HCT116 (cell line): Measurements from ENCODE around the gene SH3BP4. TPM values are rescaled to one million over a fixed set of nuclear protein-coding genes. Genes with fewer than 3 reads are reported as not detected.
A peak's percentile ranks its signal among the peaks of the same experiment; 100 is the strongest.

Source experiments
- ATAC-seq: fragments of 200-7000 bp; cut with Tn5 transposase; 2 replicates; pipeline ENCODE4 v1.9.1; 2020; ENCODE audit warnings: mild to moderate bottlenecking, moderate library complexity
- BruUV-seq: library from RNA; stranded (reverse); fragments of 400-500 nt; replicated peaks from 2 replicates; lab custom pipeline; 2021; lab: Mats Ljungman, UMichigan
- CTCF ChIA-PET: fragments of 300-600 bp; sonication (Branson Sonifier 250); formaldehyde crosslinking; loops from one replicate; lab custom pipeline; 2021; ENCODE audit warnings: antibody characterized with exemption; lab: Charles Lee
- POLR2A ChIA-PET: fragments of 300-600, 350-600 bp; sonication (Branson Sonifier 250); formaldehyde crosslinking; loops from one replicate; lab custom pipeline; 2021; ENCODE audit warnings: antibody characterized with exemption; lab: Charles Lee
- RAD21 ChIA-PET, 2 experiments: fragments of 300-600 bp; sonication (Branson Sonifier 250); formaldehyde crosslinking; loops; one replicate each; lab custom pipeline; 2023; ENCODE audit warnings: low total read pairs in 2 of 2; ENCODE audit not compliant: uncharacterized antibody in 2 of 2, unreplicated experiment in 2 of 2, low non-redundant PET in 1 of 2; lab: Charles Lee
- DNase-seq: peaks from one replicate; pipeline ENCODE4 v3.0.0-alpha.2; 2010; ENCODE audit warnings: low read depth, low spot score
- H2AFZ ChIP-seq: fragments of 200-600 bp; shearing (Covaris generic), sonication (generic); 2 replicates; pipeline ENCODE4 v1.6.1; 2017; ENCODE audit warnings: low read depth, mixed run types, mixed read lengths, antibody characterized with exemption, low read length; ENCODE audit not compliant: poor library complexity, severe bottlenecking
- H3K27ac ChIP-seq: 2 replicates; pipeline ENCODE4 v1.5.1; 2012; ENCODE audit warnings: low read depth, low read length
- H3K27me3 ChIP-seq: fragments of 200-600 bp; sonication (generic); 2 replicates; pipeline ENCODE4 v1.6.1; 2016; ENCODE audit warnings: mixed run types, low read length, mixed read lengths; ENCODE audit not compliant: insufficient read depth
- H3K36me3 ChIP-seq, 2 experiments: fragments of 200-500 bp in 1 of 2; fragments of 200-600 bp in 1 of 2; sonication (Bioruptor generic) in 1 of 2; sonication (generic) in 1 of 2; 2 replicates each; pipeline versions ENCODE4 v1.5.1 to v1.6.1; 2014 to 2016; ENCODE audit warnings: low read length in 2 of 2, inconsistent platforms in 1 of 2, mixed read lengths in 1 of 2, mixed run types in 1 of 2; ENCODE audit not compliant: insufficient read depth in 2 of 2, control insufficient read depth in 1 of 2
- H3K4me1 ChIP-seq, 2 experiments: fragments of 200-600 bp in 1 of 2; sonication (generic) in 1 of 2; 2 replicates each; pipeline versions ENCODE4 v1.5.1 to v1.6.1; 2012 to 2017; ENCODE audit warnings: low read length in 2 of 2, inconsistent platforms in 1 of 2, mild to moderate bottlenecking in 1 of 2, mixed read lengths in 1 of 2, mixed run types in 1 of 2, moderate library complexity in 1 of 2; ENCODE audit not compliant: insufficient read depth in 2 of 2, control insufficient read depth in 1 of 2
- H3K4me2 ChIP-seq: fragments of 200-600 bp; sonication (generic); 2 replicates; pipeline ENCODE4 v1.6.1; 2017; ENCODE audit warnings: mixed run types, low read length, mixed read lengths
- H3K4me3 ChIP-seq, 2 experiments: fragments of 200-600 bp in 1 of 2; sonication (generic) in 1 of 2; replicated peaks in 1 of 2; 2 replicates each; pipeline ENCODE4 v1.5.1; 2011 to 2016; ENCODE audit warnings: low read length in 2 of 2, control low read depth in 1 of 2, low read depth in 1 of 2, mild to moderate bottlenecking in 1 of 2, mixed read lengths in 1 of 2, mixed run types in 1 of 2
- H3K79me2 ChIP-seq: fragments of 200-600 bp; sonication (generic); 2 replicates; pipeline ENCODE4 v1.6.1; 2017; ENCODE audit warnings: mild to moderate bottlenecking, mixed run types, low read length, moderate library complexity, mixed read lengths; ENCODE audit not compliant: insufficient read depth
- H3K9ac ChIP-seq: fragments of 200-600 bp; sonication (generic); 2 replicates; pipeline ENCODE4 v1.6.1; 2016; ENCODE audit warnings: low read length, mixed read lengths
- H3K9me2 ChIP-seq: fragments of 200-600 bp; sonication (generic), shearing (Covaris generic); 2 replicates; pipeline ENCODE4 v1.6.1; 2017; ENCODE audit warnings: mixed run types, mild to moderate bottlenecking, moderate library complexity; ENCODE audit not compliant: insufficient read depth
- H3K9me3 ChIP-seq, 2 experiments: fragments of 200-500 bp in 1 of 2; fragments of 200-600 bp in 1 of 2; sonication (Bioruptor generic) in 1 of 2; sonication (generic) in 1 of 2; 2 replicates each; pipeline ENCODE4 v1.6.1; 2014 to 2017; ENCODE audit warnings: low read length in 2 of 2, mixed read lengths in 2 of 2, inconsistent platforms in 1 of 2, low read depth in 1 of 2, mild to moderate bottlenecking in 1 of 2, mixed run types in 1 of 2, moderate library complexity in 1 of 2; ENCODE audit not compliant: control insufficient read depth in 1 of 2, insufficient read depth in 1 of 2
- H4K20me1 ChIP-seq: fragments of 200-600 bp; sonication (generic), shearing (Covaris generic); 2 replicates; pipeline ENCODE4 v1.6.1; 2017; ENCODE audit warnings: mixed run types, mild to moderate bottlenecking, moderate library complexity; ENCODE audit not compliant: insufficient read depth
- CEBPB ChIP-seq: IDR thresholded peaks from 2 replicates; pipeline ENCODE4 v1.6.1; 2012; ENCODE audit warnings: low read depth
- EGR1 ChIP-seq: IDR thresholded peaks from 2 replicates; pipeline ENCODE4 v1.6.1; 2012; ENCODE audit warnings: low read depth
- ELF1 ChIP-seq: IDR thresholded peaks from 2 replicates; pipeline ENCODE4 v1.6.1; 2012; ENCODE audit warnings: low read depth, borderline replicate concordance
- EZH2phosphoT487 ChIP-seq: fragments of 200-600 bp; IDR thresholded peaks from 2 replicates; pipeline ENCODE4 v1.6.1; 2018; ENCODE audit warnings: antibody characterized with exemption, borderline replicate concordance
- JUND ChIP-seq: IDR thresholded peaks from 2 replicates; pipeline ENCODE4 v1.6.1; 2012
- POLR2AphosphoS5 ChIP-seq: IDR thresholded peaks from 2 replicates; pipeline ENCODE4 v1.6.1; 2011; ENCODE audit warnings: mild to moderate bottlenecking, low read depth, low read length, moderate library complexity
- RAD21 ChIP-seq: IDR thresholded peaks from 2 replicates; pipeline ENCODE4 v1.6.1; 2012; ENCODE audit warnings: low read depth, mild to moderate bottlenecking
- SP1 ChIP-seq: IDR thresholded peaks from 2 replicates; pipeline ENCODE4 v1.6.1; 2012; ENCODE audit warnings: low read depth
- SRF ChIP-seq: IDR thresholded peaks from 2 replicates; pipeline ENCODE4 v1.6.1; 2012; ENCODE audit warnings: low read depth
- TCF7L2 ChIP-seq: IDR thresholded peaks from 2 replicates; pipeline ENCODE4 v1.7.0; 2011; ENCODE audit warnings: borderline replicate concordance, inconsistent platforms; ENCODE audit not compliant: insufficient read depth, insufficient read length; ENCODE audit errors: extremely low read depth
- ZFX ChIP-seq: fragments of 450-650 bp; IDR thresholded peaks from 2 replicates; pipeline ENCODE4 v1.6.1; 2017
- intact Hi-C: fragments of 100-400 bp; cut with micrococcal nuclease; formaldehyde crosslinking; loops from 2 replicates; pipeline ENCODE4 v1.10.0; 2022
- total RNA-seq: library from RNA; stranded (reverse); gene quantifications from one replicate; pipeline ENCODE4 v1.2.1, GENCODE V29; 2021; ENCODE audit not compliant: unreplicated experiment
- TF ChIP-seq, protein P1 (sequence below): IDR thresholded peaks from 2 replicates; pipeline ENCODE4 v1.6.1; 2012; ENCODE audit warnings: low read depth

The SH3BP4 gene
- total RNA-seq, 1 experiment from 2014 or later: 32.9 TPM

DNA sequence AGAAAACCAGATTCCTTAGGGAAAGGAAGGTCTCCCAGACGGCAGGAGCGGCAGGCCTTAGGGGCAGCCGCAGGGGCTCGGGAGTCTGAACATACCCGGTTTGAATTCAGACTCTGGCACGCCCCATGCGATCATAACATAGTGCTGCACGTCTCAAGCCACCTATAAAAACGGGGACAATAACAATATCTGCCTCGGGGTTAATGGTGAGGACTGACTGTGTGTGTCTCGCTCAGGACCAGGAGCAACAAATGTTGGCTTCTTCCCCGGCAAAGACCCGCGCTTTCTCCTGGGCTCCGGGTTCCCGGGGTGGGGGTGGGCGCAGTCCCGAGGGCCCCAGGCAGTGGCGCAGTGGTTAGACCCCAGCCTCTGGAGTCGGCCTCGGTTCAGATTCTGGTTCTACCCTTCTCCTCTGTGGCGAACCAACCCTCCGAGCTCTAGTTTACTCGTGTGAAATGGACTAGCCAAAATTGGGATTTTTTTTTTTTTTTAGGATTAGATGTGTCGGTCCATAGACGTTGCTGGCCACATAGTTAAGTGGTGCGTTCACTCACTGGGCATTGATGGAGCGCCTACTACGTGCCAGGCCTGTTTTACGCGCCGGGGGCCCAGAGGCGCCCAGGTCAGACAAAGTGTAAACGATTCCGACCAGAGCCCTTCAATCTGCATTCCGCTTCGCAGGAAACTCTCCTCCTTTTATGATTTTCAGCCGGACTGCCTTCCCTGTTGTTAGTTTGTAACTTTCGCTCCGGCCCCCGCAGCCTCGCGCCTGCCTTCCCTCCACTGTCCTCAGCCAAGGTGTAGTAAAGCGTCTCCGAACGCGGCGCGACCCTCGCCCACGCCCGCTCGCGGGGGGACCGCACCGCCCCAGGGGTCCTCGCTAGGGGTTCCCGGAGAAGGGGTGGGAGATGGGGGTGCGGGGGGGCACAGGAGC is 820 bp upstream of the SH3BP4 start:
- ChIA-PET POLR2A (no interaction called here), CTCF (no interaction called here), RAD21 (no interaction called here)
- Histone ChIP-seq H3K9ac (peak overlapping the region; percentile 45), H3K9me3 (no peaks in the 10 kb centered on the region), H3K4me3 (peak overlapping the region; percentile 36 to 59), H3K4me1 (peaks cover 23 to 37% of the 10 kb centered on the region in 2 experiments; a peak in 3 of 4 replicates), H3K79me2 (peaks cover 38% of the 10 kb centered on the region), H3K4me2 (peak overlapping the region; percentile 81), H3K9me2 (no peaks in the 10 kb centered on the region), H3K27ac (no peak overlapping the region), H2AFZ (no peak overlapping the region), H3K27me3 (no peaks in the 10 kb centered on the region), H3K36me3 (no peaks in the 10 kb centered on the region), H4K20me1 (no peaks in the 10 kb centered on the region)
- intact Hi-C loops: no loop called here
- TF ChIP-seq ELF1: no peak
- no peak for DNase-seq
- TSS peak; percentile 45 for BruUV-seq
- ATAC-seq: no peak; the same call in 1 of the 2 replicates

DNA sequence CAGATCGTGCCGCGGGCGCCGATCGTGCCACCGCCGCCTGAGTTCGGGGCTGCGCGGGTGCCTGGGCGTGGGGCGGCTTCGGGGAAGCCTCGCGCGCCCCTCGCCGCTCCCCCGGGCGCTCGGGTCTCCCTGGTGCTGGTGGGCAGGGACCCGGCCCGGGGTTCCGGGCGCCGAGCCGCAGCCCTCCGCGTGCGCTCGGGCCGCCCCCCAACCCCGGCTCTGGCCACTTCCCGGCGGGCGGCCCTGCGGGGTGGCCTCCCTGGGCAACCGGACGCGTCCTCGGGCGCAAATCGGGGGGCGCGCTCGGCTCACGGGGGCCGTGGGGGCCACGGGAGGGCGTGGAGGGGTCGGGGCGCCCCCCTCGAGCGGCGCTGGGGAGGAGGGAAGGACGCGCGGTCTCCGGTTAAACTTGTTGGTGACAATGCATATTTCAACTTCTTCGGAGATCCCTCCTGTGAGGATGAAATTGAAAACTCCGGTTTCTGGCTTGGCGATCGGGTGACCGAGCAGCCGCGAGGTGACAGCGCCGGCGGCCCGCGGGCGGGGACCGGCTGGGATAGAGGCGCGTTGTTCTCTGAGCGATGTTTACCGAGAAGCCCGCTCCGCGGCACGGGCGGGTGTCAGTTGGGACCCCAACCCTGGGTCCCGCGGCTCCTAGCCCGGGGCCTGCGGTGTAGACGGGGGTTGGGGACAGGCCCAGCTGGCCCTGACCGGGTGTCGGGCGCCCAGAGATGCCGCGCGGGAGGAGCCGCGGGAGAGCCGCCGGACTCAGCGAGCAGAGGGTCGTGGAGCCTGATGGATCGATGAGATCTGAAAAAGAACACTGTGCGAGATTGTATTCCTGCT is 676 bp downstream of the SH3BP4 start:
- TF ChIP-seq RAD21: no peak
- TF ChIP-seq TCF7L2: no peak
- no peak for TF ChIP-seq EGR1
- TF ChIP-seq, protein P1, sequence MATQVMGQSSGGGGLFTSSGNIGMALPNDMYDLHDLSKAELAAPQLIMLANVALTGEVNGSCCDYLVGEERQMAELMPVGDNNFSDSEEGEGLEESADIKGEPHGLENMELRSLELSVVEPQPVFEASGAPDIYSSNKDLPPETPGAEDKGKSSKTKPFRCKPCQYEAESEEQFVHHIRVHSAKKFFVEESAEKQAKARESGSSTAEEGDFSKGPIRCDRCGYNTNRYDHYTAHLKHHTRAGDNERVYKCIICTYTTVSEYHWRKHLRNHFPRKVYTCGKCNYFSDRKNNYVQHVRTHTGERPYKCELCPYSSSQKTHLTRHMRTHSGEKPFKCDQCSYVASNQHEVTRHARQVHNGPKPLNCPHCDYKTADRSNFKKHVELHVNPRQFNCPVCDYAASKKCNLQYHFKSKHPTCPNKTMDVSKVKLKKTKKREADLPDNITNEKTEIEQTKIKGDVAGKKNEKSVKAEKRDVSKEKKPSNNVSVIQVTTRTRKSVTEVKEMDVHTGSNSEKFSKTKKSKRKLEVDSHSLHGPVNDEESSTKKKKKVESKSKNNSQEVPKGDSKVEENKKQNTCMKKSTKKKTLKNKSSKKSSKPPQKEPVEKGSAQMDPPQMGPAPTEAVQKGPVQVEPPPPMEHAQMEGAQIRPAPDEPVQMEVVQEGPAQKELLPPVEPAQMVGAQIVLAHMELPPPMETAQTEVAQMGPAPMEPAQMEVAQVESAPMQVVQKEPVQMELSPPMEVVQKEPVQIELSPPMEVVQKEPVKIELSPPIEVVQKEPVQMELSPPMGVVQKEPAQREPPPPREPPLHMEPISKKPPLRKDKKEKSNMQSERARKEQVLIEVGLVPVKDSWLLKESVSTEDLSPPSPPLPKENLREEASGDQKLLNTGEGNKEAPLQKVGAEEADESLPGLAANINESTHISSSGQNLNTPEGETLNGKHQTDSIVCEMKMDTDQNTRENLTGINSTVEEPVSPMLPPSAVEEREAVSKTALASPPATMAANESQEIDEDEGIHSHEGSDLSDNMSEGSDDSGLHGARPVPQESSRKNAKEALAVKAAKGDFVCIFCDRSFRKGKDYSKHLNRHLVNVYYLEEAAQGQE: no peak
- TF ChIP-seq JUND: no peak
- TF ChIP-seq EZH2phosphoT487: no peak
- peak; percentile 54 for TF ChIP-seq ZFX
- no peak for TF ChIP-seq SP1
- TF ChIP-seq ELF1: no peak
- TF ChIP-seq SRF: no peak
- TF ChIP-seq CEBPB: no peak
- 0 out of 2 replicates have a peak, but pooled peaks have one; percentile 6 for TF ChIP-seq POLR2AphosphoS5
- intact Hi-C loops: no loop called here
- no peaks in the 10 kb centered on the region for H3K27me3 ChIP-seq
- peak overlapping the region; percentile 81 for H3K9ac ChIP-seq
- ATAC-seq (peak; percentile 36), DNase-seq (no peak)
- POLR2A ChIA-PET: interaction anchor here (0.7 kb wide), 1 partner anchor 771 kb away, joined by 3 read pairs; no protein-coding TSS in a partner anchor
- BruUV-seq: no TSS peak
- H3K27ac ChIP-seq: peak overlapping the region; percentile 73; the same call in 1 of the 2 replicates
- H3K36me3 ChIP-seq: no peaks in the 10 kb centered on the region
- H3K4me2 ChIP-seq: peak overlapping the region; percentile 83
- H3K4me3 ChIP-seq: peak overlapping the region; percentile 66 to 78
- RAD21 ChIA-PET: interaction anchor here in 1 of 2 experiments (0.6 kb wide), 2 partner anchors 112 to 222 kb away, joined by 3 read pairs; no protein-coding TSS in a partner anchor
- no peaks in the 10 kb centered on the region for H4K20me1 ChIP-seq
- no peak overlapping the region for H2AFZ ChIP-seq
- CTCF ChIA-PET: no interaction called here
- H3K79me2 ChIP-seq: peaks cover 53% of the 10 kb centered on the region
- no peaks in the 10 kb centered on the region for H3K9me3 ChIP-seq
- H3K9me2 ChIP-seq: no peaks in the 10 kb centered on the region
- peaks cover 30 to 42% of the 10 kb centered on the region in 2 experiments for H3K4me1 ChIP-seq
